HT-29 (cell line): Measurements from ENCODE around the gene SACM1L. TPM values are rescaled to one million over a fixed set of nuclear protein-coding genes. Genes with fewer than 3 reads are reported as not detected.

ENCODE experiments used
- DNase-seq: peaks from one replicate; pipeline ENCODE4 v3.0.0-alpha.2; 2015; ENCODE audit warnings: low spot score
- small RNA-seq: library from RNA; depleted of rRNA; stranded (forward); fragments of <200 nt; gene quantifications from one replicate; pipeline ENCODE3, GENCODE V24; 2014
- total RNA-seq: library from RNA; depleted of rRNA; stranded (reverse); fragments of >200 nt; shearing (Covaris generic); gene quantifications from 2 replicates; pipeline ENCODE4 v1.2.3, GENCODE V29; 2014; rRNA removed

The SACM1L gene
- total RNA-seq, 1 experiment from 2014 or later: 11.6 TPM

DNA sequence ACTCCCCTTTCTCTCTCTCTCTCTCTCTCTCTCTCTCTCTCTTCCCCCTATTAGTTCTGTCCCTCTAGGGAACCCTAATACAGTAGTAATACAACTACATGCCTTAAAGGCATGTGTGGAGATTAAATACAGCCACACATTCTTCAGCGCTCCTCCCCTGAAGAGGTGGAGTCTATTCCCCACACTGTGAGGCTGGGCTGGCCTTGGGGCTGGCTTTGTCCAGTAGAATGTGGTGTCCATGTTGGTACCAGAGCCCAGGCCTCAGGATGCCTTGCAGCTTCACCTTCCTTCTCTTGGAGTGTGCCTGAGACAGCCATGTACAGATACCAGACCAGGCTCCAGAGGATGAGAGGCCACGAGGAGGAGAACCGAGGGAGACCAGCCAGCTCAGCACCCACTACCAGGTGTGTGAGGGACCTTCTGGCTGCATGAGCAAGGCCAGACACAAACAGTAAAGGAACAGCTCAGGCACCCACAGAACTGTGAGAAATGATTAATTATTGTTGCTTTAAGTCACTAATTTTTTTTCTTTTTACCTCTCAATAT is 96.5 kb downstream of the SACM1L start:
- DNase-seq: no peak

DNA sequence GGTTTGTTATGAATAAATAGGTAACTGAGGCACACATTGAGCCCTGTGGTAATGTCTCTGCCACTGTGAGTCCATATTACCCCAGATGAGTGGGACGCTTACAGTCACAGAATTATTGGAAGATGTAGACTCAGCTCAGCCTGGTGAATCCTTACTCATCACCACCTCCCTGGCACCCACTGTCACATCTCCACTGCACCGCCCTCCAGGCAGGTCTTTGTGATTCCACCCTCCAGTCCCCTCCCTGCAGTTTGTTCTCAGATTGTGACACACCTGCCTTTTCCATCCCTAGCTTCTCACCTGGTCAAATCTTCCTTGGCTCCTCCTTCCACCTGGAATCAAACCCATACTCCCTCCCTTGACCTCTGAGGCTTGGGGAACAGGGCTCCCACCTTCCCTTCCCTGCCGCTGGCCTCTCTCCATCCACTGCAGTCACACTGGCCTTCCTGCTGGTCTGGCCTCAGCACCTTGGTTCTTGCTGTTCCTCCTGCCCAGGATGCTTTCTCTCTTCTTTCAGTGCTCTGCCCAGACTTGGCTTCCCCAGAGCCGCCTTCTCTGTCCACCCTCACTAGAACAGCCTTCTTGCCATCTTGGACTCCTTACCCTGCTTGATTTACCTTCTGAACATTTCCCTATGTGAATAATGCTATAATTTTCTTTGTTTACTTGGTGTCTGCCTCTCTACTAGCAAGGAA is 97.8 kb downstream of the SACM1L start:
- no peak for DNase-seq

DNA sequence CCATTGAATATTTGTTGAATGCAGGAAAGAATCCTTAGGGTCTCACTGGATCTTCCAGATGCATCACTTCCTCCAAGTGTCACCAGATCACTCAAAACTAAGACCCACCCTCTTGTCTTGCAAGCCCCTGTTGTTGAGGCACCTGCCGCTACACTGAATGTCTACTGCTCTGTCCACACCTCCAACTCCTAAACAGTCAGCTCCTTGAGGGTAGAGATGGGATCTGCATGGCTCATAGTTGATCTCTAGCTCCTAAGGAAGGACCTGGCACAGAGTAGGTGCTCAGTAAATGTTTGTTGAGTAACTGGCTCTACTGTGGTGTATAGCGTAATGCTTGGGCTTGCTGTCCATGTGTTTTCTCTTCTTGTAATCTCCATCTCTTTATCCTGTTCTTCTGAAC is 98.4 kb downstream of the SACM1L start:
- DNase-seq: no peak

DNA sequence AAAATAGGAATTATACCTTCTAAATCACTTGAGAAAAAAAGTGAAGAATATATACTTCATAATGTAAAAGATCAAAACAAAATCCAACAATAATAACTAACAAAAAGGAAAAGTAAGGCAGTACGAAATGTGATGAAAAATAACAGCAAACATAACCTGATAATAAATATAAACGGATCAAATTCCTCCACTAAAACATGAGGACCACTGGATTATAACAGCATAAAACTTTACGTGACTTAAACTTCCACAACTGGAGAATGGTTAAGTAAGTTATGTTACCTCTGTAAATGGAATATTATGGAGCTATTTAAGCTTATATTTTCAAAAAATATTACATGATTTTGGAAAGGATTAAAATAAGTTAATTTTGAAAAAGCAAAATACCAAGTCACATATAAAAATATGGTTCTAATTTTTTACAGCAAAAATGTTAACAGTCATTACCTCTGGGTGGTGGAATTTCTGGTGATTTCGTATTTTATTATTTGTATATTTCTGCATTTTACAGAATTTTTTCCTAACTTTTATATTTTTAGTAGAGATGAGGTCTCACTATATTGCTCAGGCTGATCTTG is 100.1 kb downstream of the SACM1L start:
- DNase-seq: no peak

DNA sequence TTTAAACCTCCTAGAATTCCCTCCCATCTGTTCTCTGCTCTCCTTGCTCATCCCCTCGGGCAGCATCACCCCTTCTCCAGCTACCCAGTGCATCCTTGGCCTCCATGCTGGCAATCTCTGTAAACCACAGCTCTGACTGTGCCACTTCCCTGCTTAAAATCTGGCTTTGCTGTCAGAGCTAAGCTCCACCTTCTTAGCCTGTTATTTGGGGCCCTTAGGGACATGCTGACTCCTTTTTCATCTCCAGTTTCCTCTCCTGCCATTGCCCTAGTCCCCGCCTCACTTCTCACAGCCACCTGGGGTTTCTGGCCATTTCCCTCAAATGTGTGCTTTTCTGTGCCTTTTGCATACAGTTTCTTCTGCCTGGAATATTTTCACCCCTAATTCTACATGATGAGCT is 101.4 kb downstream of the SACM1L start:
- no peak for DNase-seq

DNA sequence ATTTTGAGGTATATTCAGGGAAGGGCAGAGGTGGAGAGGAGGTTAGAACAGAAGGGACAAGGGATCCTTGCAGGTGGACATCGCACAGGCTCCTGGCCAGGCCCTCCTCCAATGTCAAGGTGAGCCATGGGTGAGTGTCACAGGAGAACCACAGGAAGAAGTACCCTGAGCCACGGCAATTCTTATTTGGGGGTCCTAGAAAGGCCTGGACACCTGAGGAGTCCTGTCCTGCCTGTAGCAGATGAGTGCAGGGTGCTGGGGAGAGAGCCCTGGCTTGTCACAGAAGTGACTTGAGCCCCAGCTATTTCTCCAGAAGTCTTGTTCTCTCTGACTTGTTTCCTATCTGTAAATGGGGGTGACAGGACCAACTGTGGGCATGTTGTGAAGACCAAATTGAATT is 102.8 kb downstream of the SACM1L start:
- no peak for DNase-seq

DNA sequence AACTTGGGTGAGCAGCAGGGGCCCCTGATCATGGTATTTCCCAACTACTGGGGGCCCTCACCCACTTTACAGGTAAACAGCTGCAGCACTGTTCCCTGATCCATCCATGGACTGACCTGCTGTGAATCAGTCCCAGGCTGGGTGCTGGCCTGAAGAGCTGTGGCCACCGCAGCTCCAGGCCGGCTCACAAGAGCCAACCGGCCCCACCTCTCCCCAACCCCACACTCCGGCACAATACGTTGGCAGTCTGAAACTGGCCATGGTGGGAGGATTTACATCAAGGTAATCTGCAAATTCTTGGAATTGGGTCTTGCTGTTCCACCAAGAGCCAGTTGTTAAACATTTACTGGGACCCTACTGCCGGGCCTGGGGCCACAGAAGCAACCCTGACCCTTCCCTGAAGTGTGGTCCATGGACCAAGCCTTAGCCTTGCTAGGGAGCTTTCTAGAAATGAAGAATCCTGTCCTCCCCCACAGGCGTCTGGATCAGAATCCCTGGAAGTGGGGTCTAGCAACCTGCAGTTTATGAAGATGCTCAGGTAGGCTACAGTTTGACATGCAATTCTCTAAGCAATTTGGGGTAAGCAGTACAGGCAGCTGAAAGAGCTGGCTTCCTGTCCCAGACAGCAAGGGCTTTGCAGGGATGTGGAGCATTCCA is 103.4 kb downstream of the SACM1L start:
- DNase-seq: no peak

DNA sequence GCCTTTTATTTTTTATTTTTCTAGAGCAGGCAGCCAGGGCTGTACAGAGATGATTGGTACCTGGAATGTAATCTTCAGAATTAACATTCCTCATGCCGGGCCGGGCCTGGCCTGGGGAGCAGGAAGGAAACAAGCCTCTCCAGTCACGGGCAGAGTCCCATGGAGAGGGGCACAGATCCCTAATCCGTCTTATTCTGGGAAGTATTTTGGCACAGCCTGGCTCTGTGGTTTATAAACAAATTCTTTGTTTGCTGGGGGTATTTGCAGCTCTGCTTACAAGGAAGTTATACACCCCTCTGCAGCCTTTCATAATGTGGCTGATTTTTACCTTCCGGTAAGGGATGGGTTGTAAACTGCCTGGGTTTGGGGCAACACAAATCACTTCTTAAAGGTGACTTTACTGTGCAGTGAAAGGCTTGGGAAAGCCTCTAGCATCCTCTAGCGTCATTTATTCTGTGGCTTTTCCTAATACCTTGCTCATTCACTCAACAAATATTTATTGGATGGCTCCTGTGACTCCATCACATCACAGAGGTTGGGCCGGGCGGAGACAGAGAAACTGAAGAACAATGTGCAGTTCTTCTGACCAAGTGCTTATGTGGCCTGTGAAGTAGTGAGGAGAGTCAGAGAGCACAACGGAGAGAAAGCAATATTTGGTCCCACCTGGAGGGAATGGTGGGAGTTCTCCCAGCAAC is 104.4 kb downstream of the SACM1L start:
- DNase-seq: peak; percentile 49

DNA sequence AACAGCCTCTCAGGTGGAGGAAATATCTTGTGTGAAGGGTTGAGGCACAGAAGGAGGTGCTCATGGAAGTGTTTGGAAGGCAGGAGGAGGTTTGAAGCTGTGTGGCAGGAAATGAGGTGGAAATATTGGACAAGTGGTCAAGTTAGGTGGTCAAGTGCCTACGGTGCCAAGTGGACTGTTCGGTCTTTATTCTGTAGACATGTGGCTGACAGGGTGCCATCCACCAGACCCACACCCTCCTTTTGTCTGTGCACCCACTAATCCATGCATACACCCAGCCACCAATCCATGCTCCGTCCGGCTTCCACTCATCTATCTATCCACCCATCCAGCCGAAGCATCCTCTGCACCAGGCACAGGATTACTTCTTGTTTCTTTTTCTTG is 105.0 kb downstream of the SACM1L start:
- DNase-seq: no peak

DNA sequence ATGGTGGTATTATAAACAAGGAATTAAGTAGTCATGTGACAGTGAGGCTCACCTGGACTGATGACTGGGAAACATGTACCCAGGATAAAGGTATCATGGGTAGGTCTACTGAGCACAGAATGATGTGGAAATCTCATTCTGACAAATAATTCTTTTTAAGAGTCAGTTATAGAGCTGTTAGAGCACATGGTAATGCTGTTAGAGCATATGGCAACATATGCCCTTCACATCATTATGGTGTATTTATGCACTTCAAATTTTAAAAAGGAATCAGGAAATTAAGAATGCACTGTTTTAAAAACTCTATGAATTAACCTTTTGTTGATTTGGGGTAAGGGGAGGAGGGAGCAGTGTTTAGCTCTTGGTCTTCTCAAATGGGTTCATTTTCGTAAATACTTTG is 105.5 kb downstream of the SACM1L start:
- no peak for DNase-seq

Small RNAs within 50 kb of the gene (small RNA-seq; reads per million reads assigned to genes)
- gene RN7SL145P: 0.22 reads per million

Other genes starting within 250 kb of the SACM1L start
- 14.5 and 17.1 TPM in 2 replicates for gene LIMD1, start 94.6 kb upstream of the SACM1L start, total RNA-seq
- 8.0 and 8.3 TPM in 2 replicates for gene SLC6A20, start 107.1 kb downstream of the SACM1L start, total RNA-seq
- 3.2 and 6.4 TPM in 2 replicates for gene LZTFL1, start 152.7 kb downstream of the SACM1L start, total RNA-seq
- gene CCR9, start 197.1 kb downstream of the SACM1L start, total RNA-seq: not detected in 2 replicates